DMS114 treated with DMSO at 0.1 percent for 48 hours (cell line): ENCODE data around the gene SAPCD2.

Experiments used
- DNase-seq: peaks from one replicate; lab custom pipeline; 2025; ENCODE audit not compliant: unreplicated experiment; lab: John Stamatoyannopoulos, UW

The SAPCD2 gene

DNA sequence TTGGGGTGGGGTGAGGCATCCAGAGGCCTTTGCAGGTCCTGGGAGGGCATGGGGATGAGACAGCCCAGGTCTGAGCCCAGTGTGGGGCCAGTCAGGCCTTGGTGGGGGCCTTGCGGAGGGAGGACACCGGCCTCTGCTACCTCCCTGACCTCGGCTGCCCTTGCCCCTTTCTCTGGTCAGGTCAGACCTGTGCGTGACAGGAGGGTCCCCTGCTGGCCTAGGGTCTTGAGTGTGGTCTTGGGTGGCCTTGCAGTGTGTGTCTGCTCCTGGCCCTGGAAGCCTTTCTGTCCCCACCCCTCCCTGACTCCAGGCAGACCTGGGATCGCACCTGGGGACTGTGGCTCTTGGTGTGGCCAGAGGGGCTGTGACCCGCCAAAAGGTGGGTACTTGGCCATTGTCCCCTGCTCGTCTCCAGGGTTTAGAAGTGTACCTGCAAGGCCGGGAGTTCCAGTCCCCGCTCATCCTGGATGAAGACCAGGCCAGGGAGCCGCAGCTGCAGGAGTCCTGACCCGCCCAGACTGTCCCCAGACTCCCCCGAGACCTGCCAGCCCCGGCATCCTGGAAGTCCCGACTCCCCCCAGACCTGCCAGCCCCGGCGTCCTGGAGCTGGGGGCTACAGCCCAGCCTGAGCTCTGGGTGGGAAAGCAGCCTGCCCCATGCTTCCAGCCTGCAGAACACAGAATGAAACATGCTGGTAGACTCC is 12.0 kb upstream of the SAPCD2 start:
- DNase-seq = no peak

DNA sequence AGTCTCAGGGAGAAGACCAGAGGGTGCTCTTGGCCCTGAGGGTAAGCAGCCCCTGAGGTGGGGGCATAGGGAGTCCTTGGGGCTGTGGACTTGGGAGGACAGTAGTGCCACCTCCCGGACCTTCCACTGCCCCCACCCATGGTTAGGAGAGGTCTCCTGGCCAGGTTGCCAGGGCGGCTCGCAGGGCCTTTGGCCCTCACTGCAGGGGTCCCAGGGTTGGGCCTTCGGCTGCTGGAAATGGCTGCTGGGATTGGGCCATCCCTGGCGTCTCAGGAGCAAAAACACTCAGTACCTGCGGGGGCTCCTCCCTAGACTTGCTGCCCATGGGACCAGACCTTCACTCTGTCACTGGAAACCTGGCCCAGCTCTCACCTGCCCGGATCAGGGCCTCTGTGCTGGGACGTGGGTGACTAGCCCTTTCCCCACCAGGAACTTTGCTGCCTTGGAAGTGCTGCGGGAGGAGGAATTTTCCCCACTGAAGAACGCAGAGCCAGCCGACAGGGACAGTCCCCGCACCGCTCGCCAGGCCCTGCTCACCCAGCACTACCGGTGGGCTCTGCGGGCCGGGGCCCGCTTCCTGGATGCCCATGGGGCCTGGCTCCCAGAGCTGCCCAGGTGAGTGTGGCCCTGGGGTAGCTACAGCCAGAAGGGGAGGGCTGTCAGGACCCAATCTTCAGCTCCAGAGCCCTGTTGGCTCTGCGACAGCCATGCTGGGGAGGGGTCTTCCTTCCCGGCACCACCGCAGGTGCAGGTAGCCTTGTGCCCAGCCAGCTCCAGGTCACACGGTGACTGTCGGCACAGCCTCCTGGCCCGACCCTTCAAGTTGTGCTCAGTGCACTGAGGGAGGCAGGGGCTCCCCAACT is 10.1 kb upstream of the SAPCD2 start:
- no peak for DNase-seq

DNA sequence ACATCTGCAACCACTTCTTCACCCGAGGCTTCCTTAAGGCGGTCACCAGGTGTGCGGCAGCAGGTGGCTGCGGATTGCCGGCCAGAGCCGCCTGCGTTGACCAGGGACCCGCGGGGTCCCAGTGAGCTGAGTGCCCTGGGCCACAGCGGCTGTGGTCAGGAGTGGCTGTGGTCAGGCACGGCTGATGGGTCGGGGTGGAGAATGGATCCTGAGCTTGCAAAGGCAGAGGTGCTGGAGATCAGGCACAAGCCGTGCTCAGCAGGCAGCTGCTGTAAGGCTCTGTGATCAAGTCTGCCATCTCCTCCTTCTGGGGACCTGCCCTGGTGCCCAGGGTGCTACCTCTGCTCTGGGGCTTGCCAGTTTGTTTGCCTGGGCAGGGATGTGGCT is 9.0 kb upstream of the SAPCD2 start:
- DNase-seq = no peak

DNA sequence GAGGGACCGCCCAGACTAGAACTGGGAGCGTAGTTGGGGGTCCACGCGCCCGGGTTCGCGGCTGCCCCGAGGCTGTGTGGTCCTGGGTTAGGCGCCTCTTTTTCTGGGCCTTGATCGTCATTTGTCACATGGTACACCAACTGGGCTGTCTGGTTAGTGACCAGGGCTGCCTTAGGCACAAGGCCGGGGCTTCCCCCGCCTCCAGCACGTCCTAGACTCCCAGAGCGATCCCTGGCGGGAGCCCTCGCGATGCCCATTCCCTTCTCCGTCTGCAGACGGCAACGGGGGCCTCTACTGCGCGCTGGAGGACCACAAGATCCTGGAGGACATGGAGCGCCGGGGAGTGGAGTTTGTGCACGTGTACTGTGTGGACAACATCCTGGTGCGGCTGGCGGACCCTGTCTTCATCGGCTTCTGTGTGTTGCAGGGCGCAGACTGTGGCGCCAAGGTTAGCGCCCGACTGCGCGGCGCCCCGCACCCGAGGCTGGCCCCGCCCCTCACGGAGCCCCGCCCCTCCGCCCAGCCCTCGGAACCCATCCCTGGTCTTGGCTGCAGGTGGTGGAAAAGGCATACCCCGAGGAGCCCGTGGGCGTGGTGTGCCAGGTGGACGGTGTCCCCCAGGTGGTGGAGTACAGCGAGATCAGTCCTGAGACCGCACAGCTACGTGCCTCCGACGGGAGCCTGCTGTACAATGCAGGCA is 8.5 kb upstream of the SAPCD2 start:
- no peak for DNase-seq

DNA sequence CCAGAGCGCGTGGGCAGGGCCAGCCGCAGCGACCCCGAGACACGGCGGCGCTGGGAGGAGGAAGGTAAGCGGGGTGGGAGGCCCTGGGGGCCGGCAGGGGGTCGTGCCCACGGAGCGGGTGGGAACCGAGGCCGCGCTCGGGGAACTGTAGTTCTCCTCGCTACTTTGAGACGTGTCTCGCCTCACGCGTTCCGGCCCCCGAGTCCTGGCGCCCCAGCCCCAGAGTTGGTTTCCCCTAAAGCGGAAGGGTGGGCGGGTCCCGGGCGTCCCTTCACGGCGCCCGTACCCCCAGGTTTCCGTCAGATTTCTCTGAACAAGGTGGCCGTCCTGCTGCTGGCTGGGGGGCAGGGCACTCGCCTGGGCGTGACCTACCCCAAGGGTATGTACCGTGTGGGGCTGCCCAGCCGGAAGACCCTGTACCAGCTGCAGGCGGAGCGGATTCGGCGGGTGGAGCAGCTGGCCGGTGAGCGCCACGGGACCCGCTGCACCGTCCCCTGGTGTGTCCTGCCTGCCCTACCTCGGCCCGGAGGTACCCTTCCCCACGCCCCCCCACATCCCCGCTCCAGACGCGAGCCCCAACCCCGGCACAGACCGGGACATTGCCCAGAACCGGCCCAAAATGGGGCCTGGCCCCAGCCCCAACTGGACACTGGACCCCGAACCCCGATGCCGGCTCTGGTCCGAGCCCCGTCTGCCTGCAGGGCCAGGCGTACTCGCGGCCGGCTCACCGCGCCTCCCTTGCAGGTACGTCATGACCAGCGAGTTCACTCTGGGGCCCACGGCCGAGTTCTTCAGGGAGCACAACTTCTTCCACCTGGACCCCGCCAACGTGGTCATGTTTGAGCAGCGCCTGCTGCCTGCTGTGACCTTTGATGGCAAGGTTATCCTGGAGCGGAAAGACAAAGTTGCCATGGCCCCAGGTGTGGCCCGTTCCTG is 7.7 kb upstream of the SAPCD2 start:
- DNase-seq = no peak

DNA sequence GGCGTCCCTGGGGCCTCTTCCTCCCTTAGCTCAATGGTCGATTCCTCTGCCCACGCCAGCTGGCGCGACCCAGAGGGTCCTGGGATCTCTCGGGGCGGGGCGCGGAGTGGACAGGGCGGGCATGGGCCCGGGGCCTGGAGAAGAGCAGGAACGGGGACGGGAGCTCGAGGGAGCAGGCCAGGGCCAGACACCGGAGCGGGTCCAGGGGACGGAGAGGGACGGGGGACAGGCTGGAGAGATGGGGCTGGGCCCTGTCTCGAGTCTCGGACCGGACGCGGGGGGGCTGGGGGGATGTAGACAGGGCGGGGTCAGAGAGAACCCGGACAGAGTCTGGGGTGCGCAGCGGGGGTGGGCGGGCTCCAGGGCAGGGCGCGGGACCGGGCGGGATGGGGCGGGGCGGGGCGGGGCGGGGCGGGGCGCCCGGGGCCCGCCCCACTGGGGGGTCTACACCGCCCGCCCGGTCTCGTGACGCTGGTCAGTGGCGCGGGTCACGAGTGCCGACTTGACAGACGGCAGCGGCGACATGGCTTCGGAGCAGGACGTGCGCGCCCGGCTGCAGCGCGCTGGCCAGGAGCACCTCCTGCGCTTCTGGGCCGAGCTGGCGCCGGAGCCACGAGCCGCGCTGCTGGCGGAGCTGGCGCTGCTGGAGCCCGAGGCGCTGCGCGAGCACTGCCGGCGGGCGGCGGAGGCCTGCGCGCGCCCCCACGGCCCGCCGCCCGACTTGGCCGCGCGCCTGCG is 6.8 kb upstream of the SAPCD2 start, which contains the start of gene UAP1L1:
Gene UAP1L1 (plus strand): TSS at position 508 of the 738 bp plus-strand sequence. CDS start 16 bp downstream, at position 524.
- DNase-seq = no peak

DNA sequence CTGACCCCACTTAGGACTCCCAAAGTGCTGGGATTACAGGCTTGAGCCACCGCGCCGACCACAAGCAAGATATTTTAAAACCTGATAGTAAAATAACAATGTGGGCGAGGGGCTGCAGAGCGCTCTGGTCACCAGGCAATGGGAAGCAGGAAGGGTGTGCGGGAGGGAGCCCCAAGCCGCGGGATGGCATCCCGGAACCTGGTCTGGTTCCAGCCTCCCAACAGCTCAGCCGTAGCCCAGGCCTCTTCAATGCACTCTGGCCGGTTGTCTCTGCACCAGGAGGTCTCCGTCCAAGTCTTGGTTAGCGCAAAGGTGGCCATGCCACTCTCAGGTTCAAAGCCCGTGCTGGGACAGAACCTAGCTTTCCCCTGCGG is 6.3 kb upstream of the SAPCD2 start:
- DNase-seq = no peak

DNA sequence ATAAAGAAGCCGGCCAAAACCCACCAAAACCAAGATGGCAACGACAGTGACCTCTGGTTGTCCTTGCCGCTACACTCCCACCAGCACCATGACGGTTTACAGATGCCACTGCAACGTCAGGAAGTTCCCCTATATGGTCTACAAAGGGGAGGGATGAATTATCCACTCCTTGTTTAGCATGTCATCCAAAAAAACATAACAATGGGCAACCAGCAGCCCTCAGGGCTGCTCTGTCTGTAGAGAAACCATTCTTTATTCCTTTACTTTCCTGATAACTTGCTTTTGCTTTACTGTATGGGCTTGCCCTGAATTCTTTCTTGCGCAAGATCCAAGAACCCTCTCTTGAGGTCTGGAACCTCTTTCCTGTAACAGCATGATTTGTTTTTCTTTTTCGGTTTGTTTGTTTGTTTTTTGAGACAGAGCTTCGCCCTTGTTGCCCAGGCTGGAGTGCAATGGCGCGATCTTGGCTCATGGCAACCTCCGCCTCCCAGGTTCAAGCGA is 5.0 kb upstream of the SAPCD2 start:
- DNase-seq = no peak

DNA sequence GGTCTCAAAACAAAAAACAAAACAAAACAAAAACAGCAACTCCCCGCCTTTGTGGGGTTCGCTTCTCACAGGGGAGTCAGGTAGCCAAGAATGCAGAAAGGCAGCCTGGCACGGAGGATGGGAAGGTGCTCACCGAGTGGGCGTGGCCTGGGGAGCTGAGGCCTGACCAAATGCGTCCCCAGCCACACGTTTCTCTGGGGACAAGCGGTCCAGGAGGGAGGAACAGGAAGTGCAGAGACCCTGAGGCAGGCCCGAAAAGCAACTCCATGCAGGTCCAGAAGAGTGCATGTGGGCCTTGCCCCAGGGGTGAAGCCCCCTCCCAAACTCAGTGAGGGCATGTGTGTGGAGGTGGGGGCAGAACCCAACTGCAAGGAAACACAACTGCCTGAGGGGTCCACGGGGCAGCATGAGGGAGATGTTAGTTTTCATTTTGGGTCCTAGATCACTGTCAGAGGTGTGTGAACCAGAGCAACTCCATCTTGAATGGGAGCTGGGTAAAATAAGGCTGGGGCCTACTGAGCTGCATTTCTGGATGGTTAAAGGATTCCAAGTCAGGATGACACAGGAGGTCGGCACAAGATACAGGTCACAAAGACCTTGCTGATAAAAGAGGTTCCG is 4.4 kb upstream of the SAPCD2 start:
- no peak for DNase-seq

DNA sequence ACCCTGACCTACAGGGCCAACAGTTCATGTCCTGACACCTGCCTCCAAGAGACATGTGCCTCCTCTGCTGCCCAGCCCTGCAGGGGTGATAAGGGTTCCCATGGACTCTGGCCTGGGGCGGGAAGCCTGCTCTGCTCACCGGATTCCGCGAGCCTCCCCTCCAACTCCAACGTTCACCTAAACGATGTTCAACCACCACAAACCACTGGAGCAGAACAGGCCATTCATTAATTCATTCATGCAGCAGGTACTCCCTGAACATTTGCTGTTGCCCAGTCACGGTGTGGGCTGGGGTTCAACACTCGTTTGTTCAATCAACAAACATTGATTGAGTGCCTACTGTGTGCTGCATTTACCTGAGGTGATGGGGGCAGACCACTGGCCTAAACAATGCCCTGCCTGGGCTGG is 3.6 kb upstream of the SAPCD2 start:
- DNase-seq = no peak

DNA sequence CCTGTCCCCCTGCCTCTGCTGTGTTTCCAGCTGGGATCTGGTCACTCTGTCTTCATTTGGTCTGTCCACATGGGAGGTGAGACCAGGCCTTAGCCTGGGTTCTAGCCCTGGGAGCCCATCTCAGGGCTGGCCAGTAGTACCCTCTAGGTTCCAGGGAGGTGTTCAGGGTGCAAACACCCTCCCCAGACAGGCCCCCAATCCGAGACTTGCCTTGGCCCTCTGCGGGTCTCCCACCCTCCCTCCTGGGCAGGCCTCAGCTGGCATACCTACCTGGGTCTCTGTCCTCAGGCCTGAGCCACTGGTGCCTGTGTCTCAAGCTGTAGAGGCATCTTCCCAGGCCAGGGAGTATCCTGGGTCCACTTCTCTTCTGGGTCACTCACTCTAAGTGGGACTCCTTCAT is 925 bp upstream of the SAPCD2 start:
- no peak for DNase-seq

DNA sequence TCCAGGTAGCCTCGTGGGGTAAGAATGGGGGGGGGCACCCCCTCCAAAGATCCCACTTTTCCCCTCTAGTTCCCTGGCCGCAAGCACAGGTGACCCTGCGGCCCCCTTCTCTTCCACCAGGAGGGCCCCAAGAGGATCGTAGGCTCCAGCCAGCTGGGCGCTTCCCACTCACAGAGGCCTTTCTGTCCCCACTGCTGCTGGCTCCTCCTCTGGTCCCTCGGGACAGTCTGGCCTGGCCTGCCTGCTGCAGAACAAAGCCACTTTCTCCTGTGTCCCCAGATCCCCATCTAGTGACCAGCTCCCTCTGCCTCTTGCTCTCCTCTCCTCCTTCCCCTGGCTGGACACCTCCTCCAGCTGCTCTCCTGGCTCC is 534 bp upstream of the SAPCD2 start:
- DNase-seq = no peak

DNA sequence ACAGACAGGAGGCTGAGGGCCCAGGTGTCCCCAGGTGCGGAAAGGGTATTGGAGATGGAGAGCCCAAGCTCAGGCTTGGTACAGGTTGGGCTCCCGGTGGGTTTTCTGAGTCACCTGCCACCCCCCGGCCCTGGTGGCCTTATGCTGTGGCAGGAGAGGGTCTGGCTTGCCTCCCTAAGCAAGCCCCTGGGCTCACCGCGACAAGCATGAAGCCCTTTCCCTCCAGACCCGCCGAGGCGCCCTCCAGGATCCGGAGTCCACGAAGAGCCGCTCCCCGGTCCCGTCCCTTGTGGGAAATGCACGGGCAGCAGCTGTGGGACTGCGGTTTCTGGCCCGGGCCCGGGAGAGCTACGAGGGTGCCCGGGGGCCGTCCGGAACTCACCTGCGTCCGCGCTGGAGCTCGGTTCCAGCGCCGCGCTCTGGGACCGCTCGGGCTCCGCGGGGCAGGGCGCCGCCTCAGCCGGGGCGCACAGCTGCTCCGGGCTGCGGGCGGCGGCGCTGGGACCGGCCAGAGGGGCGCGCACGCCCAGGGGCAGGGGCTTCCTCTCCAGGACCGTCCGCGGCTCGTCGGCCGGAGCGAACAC is 757 bp downstream of the SAPCD2 start:
- DNase-seq = no peak

DNA sequence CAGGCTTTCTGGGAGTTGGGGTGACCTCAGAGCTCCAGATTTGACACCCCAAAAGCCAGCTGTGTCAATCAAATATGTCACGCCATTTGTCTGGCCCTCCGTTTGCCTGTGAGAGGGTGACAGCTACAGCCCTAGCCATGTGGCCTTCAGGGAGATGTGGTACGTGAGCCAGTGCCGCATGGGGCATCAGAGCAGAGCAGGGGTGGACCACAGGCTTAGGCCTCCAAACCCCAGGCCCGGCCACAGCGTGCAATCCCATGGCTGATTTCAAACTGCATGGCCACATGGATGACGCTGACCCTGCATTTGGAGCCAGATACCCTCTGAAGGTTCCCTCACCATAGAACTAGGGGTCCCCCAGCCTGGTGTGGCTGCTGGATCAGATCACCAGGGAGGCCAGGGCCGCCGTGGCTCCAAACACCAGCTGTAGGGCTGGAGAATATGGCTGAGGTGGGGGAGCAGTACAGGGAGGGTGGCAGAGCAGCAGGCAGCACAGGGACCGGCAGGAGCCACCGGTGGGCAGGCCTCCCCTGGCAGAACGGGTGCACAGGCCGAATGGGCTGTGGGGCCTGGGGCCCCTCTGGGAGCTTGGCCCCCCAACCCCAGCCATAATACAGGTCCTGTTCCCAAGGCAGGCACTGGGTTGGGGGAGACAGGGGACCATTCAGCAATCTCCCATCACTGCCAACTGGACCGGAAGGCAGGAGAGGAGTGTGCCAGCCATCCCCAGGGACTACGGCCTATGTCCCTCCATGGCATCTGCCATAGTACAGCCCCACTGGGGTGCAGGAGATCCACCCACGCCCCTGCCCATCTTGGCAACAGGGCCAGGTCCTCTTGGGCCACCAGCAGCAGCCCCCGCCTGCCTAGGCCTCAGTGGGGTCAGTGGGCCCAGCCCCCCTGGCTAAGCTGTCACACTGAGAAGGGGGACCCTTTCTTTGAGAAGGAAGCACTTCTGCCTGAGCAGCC is 1.5 kb downstream of the SAPCD2 start:
- no peak for DNase-seq

DNA sequence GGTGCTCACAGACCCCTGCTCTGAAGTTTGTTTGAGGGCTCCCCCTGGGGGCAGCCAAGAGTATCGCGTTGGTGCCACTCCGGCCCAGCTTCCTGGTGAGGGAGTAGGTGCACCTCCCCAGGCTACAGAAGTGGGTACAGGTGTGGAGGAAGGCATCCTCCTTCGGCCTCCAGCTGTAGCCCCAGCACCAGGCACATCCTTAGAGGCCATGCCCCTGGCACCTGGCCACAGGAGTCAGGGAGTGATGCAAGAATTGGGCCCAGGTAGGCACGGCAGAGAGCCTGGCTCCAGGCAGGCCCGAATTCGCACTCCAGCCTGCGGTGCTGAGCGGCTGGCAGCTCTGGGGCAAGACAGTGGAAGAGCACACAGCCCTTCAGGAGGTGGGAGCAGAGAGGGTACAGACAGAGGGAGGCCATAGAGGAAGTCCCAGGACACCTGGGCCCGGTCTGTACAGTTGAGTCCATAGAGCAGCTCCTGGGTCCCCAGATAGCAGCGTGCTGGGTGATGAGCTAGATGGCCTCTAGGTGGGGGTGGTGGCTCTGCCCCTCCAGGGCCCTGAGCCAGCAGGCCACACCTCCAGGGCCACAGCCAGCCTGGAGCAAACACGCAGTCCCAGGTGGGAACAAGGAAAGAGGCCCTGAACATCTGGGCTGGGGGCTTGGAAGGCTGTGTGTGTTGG is 2.4 kb downstream of the SAPCD2 start:
- DNase-seq = peak; percentile 25

DNA sequence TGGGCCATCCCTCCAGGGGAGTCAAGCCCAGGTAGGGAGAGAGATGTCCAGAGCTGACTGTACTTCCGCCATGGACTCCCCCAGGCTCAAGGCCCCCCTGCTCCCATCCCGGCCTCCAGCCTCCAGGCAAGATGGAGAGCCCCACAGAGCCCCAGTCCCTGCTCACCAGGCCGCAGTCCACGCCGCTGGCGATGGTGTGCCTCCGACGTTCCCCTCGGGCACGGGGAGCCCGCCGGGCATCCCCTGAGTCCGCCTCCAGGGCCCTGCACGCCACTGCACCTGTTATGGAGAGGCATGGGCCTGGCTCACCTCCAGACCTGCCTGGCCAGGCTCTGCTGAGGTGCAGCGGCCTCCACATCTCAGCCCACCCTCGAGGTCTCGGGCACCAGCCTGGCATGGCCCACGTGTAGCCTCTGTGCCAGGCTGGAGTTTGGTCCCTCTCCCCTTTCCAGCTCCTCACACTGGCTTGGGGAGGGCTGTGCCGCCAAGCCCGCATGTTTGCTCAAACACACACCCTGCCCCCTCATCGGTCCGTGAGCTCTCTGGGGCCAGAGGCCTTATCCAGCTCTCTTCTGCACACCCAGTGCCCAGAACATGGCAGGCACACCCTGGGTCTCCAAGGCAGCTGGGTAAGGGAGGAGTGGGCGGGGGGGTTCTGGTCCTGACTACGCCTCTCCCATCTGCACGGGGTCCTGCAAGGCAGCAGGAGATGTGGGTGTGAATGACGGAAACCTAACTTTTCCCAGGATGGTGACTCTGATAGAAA is 4.1 kb downstream of the SAPCD2 start:
- no peak for DNase-seq
